ENCODE results near the gene ILKAP. TPM values are rescaled to one million over a fixed set of nuclear protein-coding genes. Genes with fewer than 3 reads are reported as not detected.
A peak's percentile ranks its signal among the peaks of the same experiment; 100 is the strongest.

Gene ILKAP
- total RNA-seq, 1 donor from 2014 or later, result 15.8 TPM

DNA sequence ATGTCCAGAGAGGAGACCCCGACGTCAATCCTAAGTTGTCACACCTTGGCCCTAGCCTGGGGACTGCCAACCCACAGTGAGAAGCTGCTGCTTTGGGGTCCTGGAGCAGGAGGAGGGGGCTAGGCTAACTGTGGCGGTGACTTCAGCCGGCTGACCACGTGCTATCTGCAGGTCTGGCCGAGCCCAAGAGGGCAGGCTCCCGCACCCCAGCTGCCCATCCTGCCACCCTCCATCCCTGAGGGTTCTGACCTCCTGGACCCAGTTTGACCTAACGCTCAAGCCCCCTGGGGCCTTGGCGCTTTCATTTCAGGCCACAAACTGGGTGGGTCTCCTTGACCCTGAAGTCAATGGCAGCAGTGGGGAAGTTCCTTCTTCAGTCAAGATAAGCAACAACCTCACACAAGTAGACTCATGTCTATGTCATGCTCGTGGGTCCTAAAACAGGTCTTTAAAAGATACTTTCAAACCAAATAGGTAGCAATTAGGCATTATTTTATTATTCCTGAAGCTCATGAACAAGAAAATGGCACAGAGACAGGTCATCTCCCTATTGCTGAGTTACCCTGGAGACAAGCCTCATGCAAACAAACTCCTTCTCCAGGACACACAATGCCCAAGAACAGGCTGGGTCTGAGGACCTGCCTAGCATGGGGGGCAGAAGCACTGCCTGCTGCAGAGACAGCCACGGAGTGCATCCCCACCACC, 34.1 kb upstream of the ILKAP start:
- DNase-seq (ENCODE audit: low read depth in 2 of 2), result no peak

DNA sequence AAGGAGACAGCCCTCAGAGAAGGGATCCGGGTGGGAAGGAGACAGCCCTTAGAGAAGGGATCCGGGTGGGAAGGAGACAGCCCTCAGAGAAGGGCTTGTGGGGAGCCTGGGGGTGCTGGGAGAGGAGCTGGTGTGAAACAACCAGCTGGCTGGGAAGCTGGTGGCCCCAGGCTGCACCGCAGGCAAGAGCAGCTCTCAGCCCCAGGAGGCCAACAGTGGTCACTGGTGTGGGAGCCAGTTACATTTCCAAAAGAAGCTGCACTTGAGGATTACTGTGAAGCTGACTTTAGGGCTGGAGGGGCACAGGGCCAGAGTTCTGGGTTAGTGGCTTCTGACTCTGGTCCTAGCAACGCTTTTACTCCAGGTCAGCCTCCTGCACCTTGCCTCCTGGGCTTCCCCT, 33.1 kb upstream of the ILKAP start:
- DNase-seq (ENCODE audit: low read depth in 2 of 2), result no peak

DNA sequence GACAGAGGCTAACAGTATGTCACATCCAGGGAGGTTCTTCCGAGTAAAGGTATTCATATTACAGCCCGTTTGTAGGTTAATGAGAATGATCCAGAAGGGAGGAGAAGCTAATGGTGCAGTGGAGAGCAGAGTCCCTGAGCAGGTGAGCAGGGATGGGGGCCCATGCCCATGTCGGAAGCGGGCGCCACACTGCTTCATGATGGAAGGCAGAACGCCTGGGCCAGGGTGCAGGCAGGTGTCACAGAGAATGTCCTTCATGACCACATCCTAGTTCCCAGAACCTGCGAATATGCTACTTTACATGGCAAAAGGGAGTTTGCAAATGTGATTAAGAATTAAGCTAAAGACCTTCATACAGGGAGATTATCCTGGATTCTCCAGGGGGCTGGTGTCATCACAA, 32.4 kb upstream of the ILKAP start:
- DNase-seq (ENCODE audit: low read depth in 2 of 2), result no peak

DNA sequence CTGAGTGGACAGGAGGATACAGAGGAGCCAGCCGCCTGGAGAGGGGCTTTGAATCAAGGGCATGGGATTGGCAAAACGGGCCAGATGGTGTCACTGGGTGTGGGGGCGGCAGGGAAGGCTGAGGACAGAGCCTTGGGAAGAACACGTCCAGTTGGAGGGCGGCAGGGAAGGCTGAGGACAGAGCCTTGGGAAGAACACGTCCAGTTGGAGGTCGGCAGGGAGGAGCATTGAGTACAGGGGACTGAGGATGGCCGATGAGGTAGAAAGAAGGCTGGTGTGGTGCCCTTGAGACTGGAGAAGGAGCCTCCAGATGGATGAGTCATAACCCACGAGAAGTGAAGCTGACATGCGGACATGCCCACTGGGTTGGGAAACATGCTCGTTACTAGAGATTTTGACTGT, 31.8 kb upstream of the ILKAP start:
- no peak for DNase-seq (ENCODE audit: low read depth in 2 of 2)

DNA sequence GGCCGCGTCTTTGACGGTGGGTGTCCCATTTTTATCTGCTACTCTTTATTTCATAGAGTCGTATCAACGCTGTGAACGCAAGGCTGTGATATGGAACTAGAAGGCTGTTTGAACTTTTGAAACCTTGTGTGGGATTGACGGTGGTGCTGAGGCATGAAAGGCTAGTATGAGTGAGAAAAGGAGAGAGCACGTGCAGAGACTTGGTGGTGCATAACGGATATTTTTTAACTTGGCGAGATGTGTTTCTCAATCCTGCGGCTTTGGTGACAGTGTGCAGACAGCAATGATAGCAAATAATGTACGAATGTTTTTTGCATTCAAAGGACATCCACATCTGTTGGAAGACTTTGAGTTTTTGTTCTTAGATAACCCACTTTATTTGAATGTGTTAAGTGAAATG, 30.1 kb upstream of the ILKAP start:
- DNase-seq (ENCODE audit: low read depth in 2 of 2), result no peak

DNA sequence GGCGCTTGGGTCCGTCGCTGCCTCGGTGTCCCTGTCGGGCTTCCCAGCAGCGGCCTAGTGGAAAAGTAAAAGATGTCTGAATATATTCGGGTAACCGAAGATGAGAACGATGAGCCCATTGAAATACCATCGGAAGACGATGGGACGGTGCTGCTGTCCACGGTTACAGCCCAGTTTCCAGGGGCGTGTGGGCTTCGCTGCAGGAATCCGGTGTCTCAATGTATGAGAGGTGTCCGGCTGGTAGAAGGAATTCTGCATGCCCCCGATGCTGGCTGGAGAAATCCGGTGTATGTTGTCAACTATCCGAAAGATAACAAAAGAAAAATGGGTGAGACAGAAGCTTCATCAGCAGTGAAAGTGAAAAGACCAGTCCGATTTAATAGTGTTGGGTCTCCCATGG, 28.3 kb upstream of the ILKAP start:
- no peak for DNase-seq (ENCODE audit: low read depth in 2 of 2)

DNA sequence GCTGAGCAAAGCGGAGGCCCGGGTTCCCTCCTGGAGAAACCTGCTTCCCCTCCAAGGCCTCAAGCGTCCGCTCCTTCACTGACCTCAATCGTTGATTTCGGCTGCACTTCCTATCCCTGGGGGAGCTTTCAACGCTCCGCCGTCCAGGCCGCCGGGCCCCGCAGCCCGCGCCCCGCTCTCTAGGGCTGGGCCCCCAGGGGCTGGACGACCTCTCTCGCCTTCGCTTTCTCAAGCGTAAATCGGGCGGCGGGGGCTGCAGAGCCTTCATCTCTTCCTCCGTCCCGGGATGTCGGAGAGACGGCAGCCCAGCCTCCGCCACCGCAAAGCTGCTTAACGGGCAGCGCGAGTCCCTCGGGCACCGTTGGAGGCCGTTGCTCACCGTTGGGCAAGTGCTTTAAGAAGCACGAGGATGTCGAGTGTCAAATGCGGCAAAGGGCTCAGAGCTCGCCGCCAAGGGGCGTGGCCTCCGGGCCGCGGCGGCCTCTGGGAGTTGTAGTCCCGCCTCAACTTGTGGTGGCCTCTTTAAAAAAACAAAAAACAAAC, 27.8 kb upstream of the ILKAP start:
- peak in 1 of 2 donors; percentile 73 for DNase-seq (ENCODE audit: low read depth in 2 of 2)

DNA sequence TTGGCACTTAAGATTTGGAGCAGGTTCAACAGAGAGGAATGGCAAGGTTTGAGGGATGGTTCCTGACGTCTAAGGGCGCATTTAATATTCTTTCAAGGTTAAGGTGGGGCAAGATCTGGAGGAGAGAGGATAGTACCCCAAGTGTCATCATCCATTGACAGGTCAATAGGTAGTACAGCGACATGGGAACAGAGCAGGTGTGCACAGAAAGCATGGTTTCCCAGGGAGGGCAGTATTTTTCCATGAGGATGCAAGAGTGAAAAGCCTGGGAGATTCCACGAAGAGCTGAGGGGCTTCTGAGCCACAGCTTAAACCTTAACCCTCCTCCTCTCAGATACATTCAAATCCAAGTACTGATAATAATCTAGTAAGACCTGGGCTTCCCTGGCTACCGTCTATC, 27.2 kb upstream of the ILKAP start:
- no peak for DNase-seq (ENCODE audit: low read depth in 2 of 2)

DNA sequence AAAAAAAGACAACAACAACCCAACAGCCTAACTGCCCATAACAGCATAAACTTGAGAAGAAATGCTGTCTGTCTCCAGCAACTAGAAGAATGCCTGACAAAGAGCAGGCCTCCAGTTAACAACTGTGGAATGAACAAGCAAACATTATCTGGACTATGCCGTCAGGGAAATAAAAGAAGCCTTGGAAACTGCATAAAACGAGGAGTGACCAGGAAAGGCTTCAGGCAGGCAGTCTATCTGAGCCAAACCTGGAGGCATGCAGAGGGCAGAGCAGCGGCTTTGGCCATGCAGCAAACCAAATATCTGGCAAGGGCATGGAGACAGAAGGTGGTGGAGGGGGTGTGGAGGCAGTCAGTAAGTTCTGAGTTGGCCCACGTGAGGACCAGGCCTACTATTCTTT, 25.2 kb upstream of the ILKAP start:
- no peak for DNase-seq (ENCODE audit: low read depth in 2 of 2)

DNA sequence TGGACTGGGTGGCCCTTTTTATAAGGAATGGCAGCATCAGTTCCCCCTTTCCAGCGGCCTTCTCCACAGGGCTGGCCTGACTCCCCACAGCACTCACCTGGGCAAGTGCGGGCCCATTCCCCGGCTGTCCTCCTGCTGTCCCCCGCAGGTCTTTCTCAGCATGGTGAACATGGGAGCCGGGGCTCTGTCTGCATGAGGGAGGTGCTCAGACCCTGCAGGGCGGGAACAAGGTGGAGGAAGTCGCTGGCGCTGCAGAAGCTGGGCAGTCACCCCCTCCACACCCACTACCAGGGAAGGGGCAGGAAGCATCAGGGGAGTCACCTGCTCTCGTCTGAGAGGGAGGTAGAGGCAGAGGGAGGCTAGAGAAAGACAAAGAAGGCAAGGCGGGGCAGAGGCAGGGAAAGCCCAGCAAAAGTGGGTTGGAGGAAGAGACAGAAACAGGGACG, 24.1 kb upstream of the ILKAP start:
- DNase-seq (ENCODE audit: low read depth in 2 of 2), result no peak

DNA sequence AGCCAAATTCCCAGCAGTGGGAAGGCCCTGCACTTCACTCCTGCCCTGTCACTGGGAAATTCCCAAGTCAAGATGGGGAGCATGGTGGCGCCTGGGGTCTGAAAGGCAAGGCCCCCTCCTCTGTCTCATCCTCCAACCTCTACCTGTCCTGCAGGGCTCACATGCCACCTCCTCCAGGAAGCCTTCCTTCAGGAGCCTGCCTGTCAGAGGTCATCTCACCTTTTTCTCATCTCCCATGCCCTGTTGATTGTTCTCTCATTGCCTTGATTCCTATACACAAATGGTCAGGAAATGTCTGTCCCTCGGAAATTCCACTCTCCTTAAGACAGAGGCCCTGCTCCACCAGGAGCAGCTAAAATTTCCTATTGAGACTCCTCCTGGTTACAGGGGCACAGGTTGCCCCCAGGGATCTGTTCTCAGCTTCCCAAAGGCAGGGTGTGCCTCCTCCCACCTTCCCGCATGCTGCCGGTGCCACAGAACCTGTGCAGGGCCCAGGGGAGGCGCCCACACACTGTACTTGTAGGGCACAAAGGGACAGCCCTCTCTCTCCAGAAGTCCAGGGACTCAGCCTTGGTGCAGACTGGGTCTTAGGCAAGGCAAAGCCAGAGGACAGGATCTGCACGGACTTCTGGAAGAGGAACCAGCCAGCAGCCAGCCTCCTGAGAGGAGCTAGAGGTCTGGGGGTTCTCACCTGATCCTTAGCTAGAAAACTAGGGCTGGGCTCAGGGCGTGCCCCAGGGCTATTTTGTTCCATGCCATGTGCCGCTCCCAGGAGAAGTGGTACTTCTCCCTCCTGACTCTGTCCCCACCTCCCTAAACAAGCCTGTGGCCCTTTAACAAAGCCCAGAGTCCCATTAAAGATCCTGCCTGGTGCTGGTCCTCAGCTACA, 23.4 kb upstream of the ILKAP start:
- DNase-seq (ENCODE audit: low read depth in 2 of 2), result no peak

DNA sequence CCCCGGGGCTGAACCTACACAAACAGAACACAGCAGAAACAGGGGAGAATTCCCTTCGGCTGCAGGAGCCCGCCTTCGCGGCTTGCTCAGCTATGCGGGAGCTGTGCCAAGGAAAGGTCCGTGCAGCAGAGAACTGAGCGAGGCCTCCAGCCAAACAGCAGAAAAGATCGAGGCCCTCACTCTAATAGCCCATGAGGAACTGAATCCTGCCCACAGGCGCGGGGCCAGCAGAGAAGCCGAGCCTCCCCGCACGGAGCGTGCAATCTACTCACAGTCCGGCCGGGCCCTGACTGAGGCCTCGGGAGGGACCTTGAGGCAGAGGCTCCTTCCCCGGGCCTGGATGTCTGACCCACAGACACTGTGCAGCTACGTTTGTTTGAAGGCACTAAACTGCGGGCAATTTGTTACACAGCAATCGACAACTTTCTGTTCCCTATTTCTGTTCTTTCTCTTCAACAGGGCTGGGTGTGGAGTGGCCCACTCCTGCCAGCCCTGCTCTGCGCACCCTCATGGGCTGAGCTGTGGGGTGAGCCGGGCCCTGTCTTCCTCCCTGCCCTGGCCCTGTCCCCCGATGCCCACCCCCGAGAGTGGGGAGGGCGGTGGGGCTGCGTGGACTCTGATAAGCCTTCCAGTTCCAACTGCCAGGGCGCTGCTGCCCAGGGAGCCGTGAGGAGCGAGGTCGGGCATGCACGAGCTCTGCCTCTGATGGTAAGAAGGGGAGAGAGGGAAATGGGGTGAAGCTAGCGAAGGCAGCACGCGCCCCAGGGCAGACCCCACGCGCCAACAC, 22.6 kb upstream of the ILKAP start:
- DNase-seq (ENCODE audit: low read depth in 2 of 2), result no peak

DNA sequence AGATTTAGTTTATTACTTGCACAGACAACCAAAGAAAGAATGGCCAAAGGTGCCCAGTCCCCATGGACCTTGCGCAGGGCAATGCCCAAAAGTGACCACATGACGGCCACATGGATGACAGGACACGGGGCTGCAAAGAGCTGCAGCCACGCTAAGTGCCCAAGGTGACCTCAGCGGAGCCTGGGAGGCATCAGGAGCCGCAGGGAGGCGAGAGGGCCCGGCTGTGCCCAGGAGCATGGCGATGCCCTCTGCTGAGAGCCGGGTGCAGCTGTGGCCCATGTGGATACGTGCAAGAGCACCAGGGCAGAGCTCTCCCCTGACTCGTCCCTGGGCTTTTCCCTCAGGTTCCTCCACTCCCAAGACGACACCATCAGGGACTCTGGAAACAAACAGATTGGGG, 21.6 kb upstream of the ILKAP start:
- no peak for DNase-seq (ENCODE audit: low read depth in 2 of 2)

DNA sequence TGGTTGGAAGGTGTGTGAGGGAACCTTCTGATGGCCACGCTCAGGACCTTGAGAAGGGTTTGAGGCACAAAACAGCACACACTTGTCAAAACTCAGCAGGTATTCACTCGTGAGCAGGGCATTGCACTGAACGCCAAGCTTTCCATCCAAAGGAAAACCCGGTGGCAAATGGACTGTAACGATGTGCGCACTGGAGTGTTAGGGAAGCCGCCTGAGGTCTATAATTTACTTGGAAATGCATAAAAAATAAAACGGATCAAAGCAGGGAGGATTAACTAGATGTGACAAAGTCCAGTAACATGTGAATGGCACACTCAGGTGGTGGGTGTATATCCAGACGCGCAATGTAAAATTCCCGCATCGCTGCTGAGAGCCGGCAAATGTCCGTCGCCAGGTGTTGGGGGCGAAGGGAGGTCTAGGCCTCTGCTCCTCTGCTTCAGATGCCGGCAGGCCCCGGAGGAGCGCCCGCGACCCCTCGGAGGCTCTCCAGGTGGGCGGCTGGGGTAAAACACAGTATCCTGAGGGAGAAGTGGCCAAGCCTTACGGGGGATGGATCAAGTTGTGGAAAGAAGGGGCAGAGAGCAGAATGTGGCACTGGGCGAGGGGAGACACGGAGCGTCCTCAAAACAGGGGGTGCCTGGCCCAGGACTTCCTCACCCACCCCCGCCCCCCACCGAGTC, 21.0 kb upstream of the ILKAP start:
- no peak for DNase-seq (ENCODE audit: low read depth in 2 of 2)

DNA sequence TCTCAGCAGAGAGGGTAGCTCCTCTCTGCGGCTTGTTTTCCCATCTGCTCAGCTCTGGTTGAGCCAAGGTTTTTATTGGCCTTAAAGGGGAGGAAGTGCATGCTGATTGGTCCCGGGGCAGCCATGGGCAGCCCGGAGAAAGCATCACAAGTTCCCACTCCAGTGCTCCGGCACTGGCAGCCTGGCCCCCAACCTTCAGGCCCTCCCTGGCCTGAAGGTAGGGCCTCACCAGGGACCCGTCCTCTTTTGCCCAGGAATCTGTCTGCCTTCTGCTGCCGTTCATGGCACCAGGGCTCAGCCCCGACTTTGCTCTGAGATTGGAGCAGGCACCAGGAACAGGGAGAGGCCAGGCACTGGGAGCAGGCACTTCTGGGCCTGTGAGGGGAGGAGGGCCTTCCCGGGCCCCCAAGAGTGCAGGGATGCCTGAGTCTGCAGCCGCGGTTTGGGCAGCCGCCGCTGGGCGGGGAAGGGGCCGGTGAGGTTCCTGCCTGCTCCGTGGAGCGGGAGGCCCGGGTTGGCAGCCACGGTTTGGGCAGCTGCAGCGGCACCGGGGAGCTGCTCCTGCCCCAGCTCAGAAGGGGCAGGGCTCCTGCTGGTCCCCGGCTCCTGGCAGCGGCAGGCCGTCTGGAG, 17.5 kb upstream of the ILKAP start:
- peak in 1 of 2 donors; percentile 26 for DNase-seq (ENCODE audit: low read depth in 2 of 2)

DNA sequence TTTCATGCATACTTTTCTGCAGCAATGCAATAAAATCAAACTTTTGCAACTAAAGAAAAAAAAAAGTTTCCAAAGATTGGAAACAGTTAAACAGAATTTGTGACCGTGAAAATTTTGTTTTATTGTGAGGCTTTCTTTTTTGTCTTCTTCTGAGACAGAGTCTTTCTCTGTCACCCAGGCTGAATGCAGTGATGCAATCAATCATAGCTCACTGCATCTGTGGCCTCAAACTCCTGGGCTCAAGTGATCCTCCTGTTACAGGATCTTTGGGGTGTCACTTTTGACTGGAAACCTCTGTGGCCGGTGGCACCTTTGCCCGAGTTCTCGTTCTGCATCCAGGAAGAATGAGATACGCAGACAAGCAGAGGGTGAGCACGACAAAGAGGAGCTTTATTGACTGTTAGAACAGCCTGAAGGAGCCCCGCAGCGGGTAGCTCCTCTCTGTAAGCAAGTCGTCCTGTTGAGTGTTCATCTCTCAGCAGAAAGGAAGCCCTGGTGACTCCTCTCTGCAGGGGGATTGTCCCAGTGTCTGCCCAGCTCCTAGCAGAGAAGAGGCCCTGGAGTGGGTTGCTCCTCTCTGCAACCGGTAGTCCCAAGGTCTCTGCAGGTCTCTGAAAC, 16.9 kb upstream of the ILKAP start:
- no peak for DNase-seq (ENCODE audit: low read depth in 2 of 2)

DNA sequence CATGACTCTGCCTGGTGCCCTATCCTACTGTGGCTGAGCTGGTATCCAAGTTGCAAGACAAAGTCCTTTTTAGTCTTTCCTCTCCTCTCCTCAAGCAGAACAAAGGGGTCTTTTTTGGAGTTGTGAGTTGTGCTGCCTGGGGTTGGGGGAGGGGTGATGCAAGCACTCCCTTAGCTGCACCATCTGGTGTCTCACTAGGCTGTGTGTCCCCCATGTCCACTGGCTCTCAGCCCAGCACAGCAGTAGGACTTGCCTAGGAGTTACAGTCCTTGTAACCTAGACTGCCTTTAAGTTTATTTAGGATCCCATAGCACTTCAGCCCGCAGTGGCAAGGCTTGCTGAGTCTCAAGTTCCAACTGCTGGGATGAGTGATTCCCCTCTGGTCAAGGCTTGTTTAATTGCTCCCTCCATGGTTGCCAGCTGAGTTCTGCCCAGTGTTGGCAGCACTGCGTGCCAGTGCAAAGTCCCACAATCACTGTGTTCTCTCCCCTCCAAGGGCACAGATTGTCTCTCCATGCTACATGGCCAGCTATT, 13.2 kb upstream of the ILKAP start:
- DNase-seq (ENCODE audit: low read depth in 2 of 2), result no peak

DNA sequence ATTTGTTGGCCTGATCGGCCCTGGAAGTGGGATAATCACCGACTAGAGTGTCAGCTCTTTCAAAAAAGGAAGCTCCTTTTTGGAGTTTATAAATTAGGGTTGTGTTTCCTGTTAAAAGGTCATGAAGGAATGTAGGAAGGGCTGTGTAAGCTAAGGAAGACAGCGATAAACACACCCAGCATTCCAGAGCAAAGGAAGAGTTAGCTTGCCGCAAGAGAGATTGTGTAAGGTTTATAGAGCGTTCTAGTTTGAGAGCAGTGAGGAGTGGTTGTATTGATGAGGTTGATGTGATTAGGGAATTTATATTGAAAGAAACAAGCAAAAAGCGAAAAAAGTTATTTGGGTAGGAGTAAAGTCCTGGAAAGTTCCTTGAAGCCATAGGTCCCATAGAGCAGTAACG, 3.5 kb upstream of the ILKAP start:
- DNase-seq (ENCODE audit: low read depth in 2 of 2), result no peak

DNA sequence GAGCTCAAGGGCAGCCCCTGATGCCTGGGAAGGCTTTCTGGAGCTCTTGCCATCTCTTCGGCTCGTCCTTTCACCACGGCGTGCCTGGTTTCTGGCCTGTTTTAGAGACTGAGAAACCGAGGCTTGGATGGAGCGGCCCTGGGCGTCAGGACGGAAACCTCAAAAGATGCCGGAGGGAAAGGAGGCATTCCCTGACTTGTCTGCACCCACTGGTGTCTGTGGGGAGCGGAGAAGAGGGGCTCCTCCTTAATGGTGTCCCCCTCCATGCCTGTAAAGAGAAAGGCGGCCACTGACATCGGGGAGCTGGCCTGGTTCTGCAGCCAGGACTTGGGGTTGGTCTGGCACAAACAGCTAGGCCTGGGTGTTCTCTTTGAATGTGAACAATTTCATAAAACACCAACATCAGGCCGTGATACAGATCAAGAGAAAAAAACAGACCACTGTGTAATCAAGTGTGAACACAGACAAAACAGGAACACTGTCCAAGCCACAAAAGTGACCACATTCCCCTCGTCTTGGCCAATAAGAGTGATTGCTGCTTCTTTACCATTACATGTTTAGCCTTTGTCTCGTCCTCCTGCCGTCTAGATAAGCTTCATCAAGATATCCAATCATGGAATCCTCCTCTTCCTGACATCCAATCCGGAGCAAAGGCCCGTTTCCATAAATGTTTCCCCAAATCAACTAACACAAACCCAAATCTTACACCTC, 633 bp upstream of the ILKAP start:
- no peak for DNase-seq (ENCODE audit: low read depth in 2 of 2)

Data from dermis microvascular lymphatic vessel endothelial cell (primary cell).